DOHH2 (cell line): ENCODE measurements around the gene DDX5.
"Not testable (repeated sequence)": the region's sequence is repeated elsewhere in the genome, so short reads cannot be mapped to it uniquely, and the experiment has no call there.

Experiments used
- H3F3A ChIP-seq: fragments of 200-600 bp; sonication (generic), shearing (Covaris generic); 2 replicates; pipeline ENCODE4 v1.6.0; 2016; ENCODE audit warnings: antibody characterized with exemption, mild to moderate bottlenecking; ENCODE audit not compliant: control insufficient read depth, insufficient read depth
- H3K27ac ChIP-seq: fragments of 200-600 bp; sonication (generic); 2 replicates; pipeline ENCODE4 v1.5.1; 2014; ENCODE audit warnings: low read depth, mild to moderate bottlenecking, low read length, moderate library complexity
- H3K27me3 ChIP-seq: fragments of 200-600 bp; sonication (generic); 2 replicates; pipeline ENCODE4 v1.6.1; 2014; ENCODE audit warnings: mild to moderate bottlenecking, low read length, mixed read lengths; ENCODE audit not compliant: control insufficient read depth
- H3K36me3 ChIP-seq: fragments of 200-600 bp; sonication (generic); 2 replicates; pipeline ENCODE4 v1.6.1; 2014; ENCODE audit warnings: mild to moderate bottlenecking, low read length, moderate library complexity, mixed read lengths; ENCODE audit not compliant: control insufficient read depth
- H3K4me1 ChIP-seq: fragments of 200-600 bp; sonication (generic); 2 replicates; pipeline ENCODE4 v1.6.1; 2014; ENCODE audit warnings: mild to moderate bottlenecking, low read length, mixed read lengths; ENCODE audit not compliant: control insufficient read depth
- H3K4me2 ChIP-seq: fragments of 200-600 bp; sonication (generic); 2 replicates; pipeline ENCODE4 v1.6.0; 2014; ENCODE audit warnings: mild to moderate bottlenecking, low read length, moderate library complexity
- H3K4me3 ChIP-seq: fragments of 200-600 bp; sonication (generic); 2 replicates; pipeline ENCODE4 v1.5.1; 2014; ENCODE audit warnings: mild to moderate bottlenecking, low read length, mixed read lengths
- H3K79me2 ChIP-seq: fragments of 200-600 bp; sonication (generic); 2 replicates; pipeline ENCODE4 v1.6.1; 2014; ENCODE audit warnings: mild to moderate bottlenecking, low read length, mixed read lengths; ENCODE audit not compliant: control insufficient read depth
- H3K9me2 ChIP-seq: fragments of 200-600 bp; sonication (generic); replicated peaks from 2 replicates; pipeline ENCODE4 v1.6.1; 2014; ENCODE audit warnings: mild to moderate bottlenecking, low read length, mixed read lengths; ENCODE audit not compliant: control insufficient read depth
- H3K9me3 ChIP-seq: fragments of 200-600 bp; sonication (generic); 2 replicates; pipeline ENCODE4 v1.6.1; 2014; ENCODE audit warnings: antibody characterized with exemption, low read length, mixed read lengths; ENCODE audit not compliant: control insufficient read depth, insufficient read depth
- H4K20me1 ChIP-seq: fragments of 200-600 bp; sonication (generic); 2 replicates; pipeline ENCODE4 v1.6.0; 2014; ENCODE audit warnings: low read depth, mild to moderate bottlenecking, antibody characterized with exemption, low read length, moderate library complexity; ENCODE audit not compliant: control insufficient read depth, insufficient read depth
- CTCF ChIP-seq: fragments of 200-600 bp; sonication (generic); IDR thresholded peaks from one replicate; pipeline ENCODE4 v1.5.1; 2014; ENCODE audit warnings: antibody characterized with exemption, mild to moderate bottlenecking, low read depth, low read length; ENCODE audit not compliant: poor library complexity, severe bottlenecking
- EZH2phosphoT487 ChIP-seq: fragments of 200-600 bp; sonication (generic); IDR thresholded peaks from 2 replicates; pipeline ENCODE4 v1.6.1; 2017; ENCODE audit warnings: borderline replicate concordance, mild to moderate bottlenecking, antibody characterized with exemption, low read length, moderate library complexity, mixed read lengths

DDX5 gene

GRCh38 chr17:64461788-64462187 lies 44.3 kb downstream of the DDX5 start:
- H3K4me2 ChIP-seq: no peak overlapping the region
- H4K20me1 ChIP-seq: no peaks in the 10 kb centered on the region
- no peaks in the 10 kb centered on the region for H3K27me3 ChIP-seq
- no peak overlapping the region for H3K4me3 ChIP-seq
- no peaks in the 10 kb centered on the region for H3K9me3 ChIP-seq
- TF ChIP-seq CTCF (no peak), EZH2phosphoT487 (no peak)
- H3K79me2 ChIP-seq: peaks cover 18% of the 10 kb centered on the region
- no peaks in the 10 kb centered on the region for H3K9me2 ChIP-seq
- H3K36me3 ChIP-seq: peaks cover 79% of the 10 kb centered on the region
- H3K4me1 ChIP-seq: peaks cover 20% of the 10 kb centered on the region
- H3F3A ChIP-seq: peaks cover 2% of the 10 kb centered on the region
- H3K27ac ChIP-seq: no peak overlapping the region

GRCh38 chr17:64460955-64461354 lies 45.1 kb downstream of the DDX5 start:
- TF ChIP-seq EZH2phosphoT487 (no peak), CTCF (no peak)
- no peak overlapping the region for H3K27ac ChIP-seq
- H3K79me2 ChIP-seq: peaks cover 21% of the 10 kb centered on the region
- peaks cover 76% of the 10 kb centered on the region for H3K36me3 ChIP-seq
- no peaks in the 10 kb centered on the region for H3K9me3 ChIP-seq
- H3K9me2 ChIP-seq: no peaks in the 10 kb centered on the region
- no peak overlapping the region for H3K4me3 ChIP-seq
- H4K20me1 ChIP-seq: no peaks in the 10 kb centered on the region
- H3F3A ChIP-seq: peaks cover 9% of the 10 kb centered on the region
- H3K4me2 ChIP-seq: no peak overlapping the region
- peaks cover 27% of the 10 kb centered on the region for H3K4me1 ChIP-seq
- H3K27me3 ChIP-seq: no peaks in the 10 kb centered on the region

GRCh38 chr17:64459818-64460217 lies 46.3 kb downstream of the DDX5 start:
- Histone ChIP-seq H3K4me1 (peaks cover 39% of the 10 kb centered on the region), H3F3A (peaks cover 19% of the 10 kb centered on the region), H3K36me3 (peaks cover 70% of the 10 kb centered on the region), H3K79me2 (peaks cover 26% of the 10 kb centered on the region)
- not testable (repeated sequence) for H3K4me3 ChIP-seq, H3K27ac ChIP-seq, H3K9me2 ChIP-seq, H3K4me2 ChIP-seq, H4K20me1 ChIP-seq, H3K27me3 ChIP-seq, H3K9me3 ChIP-seq

GRCh38 chr17:64459284-64459747 lies 46.8 kb downstream of the DDX5 start:
- Histone ChIP-seq H3K79me2 (peaks cover 31% of the 10 kb centered on the region), H3K4me1 (peaks cover 44% of the 10 kb centered on the region), H3K27me3 (no peaks in the 10 kb centered on the region), H3K27ac (no peak overlapping the region), H3K36me3 (peaks cover 70% of the 10 kb centered on the region), H4K20me1 (no peaks in the 10 kb centered on the region), H3K4me2 (no peak overlapping the region), H3F3A (peaks cover 19% of the 10 kb centered on the region), H3K9me3 (no peaks in the 10 kb centered on the region), H3K4me3 (no peak overlapping the region), H3K9me2 (no peaks in the 10 kb centered on the region)
- TF ChIP-seq CTCF (no peak), EZH2phosphoT487 (no peak)
